HG03469 (cell line): ENCODE measurements around the gene CPTP.

Experiments used
- ATAC-seq: cut with Tn5 transposase; IDR thresholded peaks from one replicate; pipeline ENCODE4 v1.9.1; 2021; ENCODE audit warnings: mild to moderate bottlenecking, moderate library complexity, moderate number of reproducible peaks; ENCODE audit not compliant: unreplicated experiment

CPTP gene

GRCh38 chr1:1291548-1292441, 32.8 kb upstream of the CPTP start:
- no peak for ATAC-seq

GRCh38 chr1:1292442-1292779, 32.2 kb upstream of the CPTP start:
- ATAC-seq, result no peak

GRCh38 chr1:1292851-1293250, 31.8 kb upstream of the CPTP start:
- ATAC-seq, result no peak

- no peak for ATAC-seq
Measured at GRCh38 chr1:1293263-1294249, 31.0 kb upstream of the CPTP start.

GRCh38 chr1:1294250-1294890, 30.2 kb upstream of the CPTP start:
- no peak for ATAC-seq

- no peak for ATAC-seq
Measured at GRCh38 chr1:1295154-1295923, 29.3 kb upstream of the CPTP start.

- no peak for ATAC-seq
Measured at GRCh38 chr1:1296070-1297061, 28.2 kb upstream of the CPTP start.

GRCh38 chr1:1297802-1298424, 26.7 kb upstream of the CPTP start:
- no peak for ATAC-seq

- no peak for ATAC-seq
Measured at GRCh38 chr1:1298861-1299685, 25.5 kb upstream of the CPTP start.

- no peak for ATAC-seq
Measured at GRCh38 chr1:1299686-1300351, 24.8 kb upstream of the CPTP start.

GRCh38 chr1:1300352-1300739, 24.3 kb upstream of the CPTP start:
- no peak for ATAC-seq

- no peak for ATAC-seq
Measured at GRCh38 chr1:1302006-1302430, 22.6 kb upstream of the CPTP start.

GRCh38 chr1:1302951-1303509, 21.6 kb upstream of the CPTP start:
- no peak for ATAC-seq

GRCh38 chr1:1303736-1304135, 20.9 kb upstream of the CPTP start:
- no peak for ATAC-seq

GRCh38 chr1:1304331-1305299, 20.0 kb upstream of the CPTP start:
- no peak for ATAC-seq
